ENCODE data around the gene SHROOM4. TPM values are rescaled to one million over a fixed set of nuclear protein-coding genes. Genes with fewer than 3 reads are reported as not detected.

Gene SHROOM4
- total RNA-seq, 4 donors from 2014 or later, result 2.7 to 8.8 (median 4.3) TPM

DNA sequence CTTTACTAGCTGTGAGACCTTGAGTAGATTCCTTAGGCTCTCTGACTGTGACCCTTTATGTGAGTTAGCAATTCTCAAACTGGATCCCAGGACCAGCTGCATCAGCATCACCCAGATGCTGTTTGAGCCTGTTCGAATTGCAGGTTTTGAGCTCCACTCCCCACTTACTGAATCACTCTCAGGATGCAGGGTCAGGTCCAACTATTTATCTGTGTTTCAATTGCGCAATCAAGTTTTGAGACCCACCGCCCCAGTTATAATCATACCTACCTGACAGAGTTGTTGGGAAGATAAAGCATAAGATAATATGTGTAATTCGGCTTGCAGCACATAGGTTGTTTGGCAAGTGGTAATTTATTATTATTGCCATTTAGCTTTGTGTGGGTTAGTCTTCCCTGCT, 187.6 kb downstream of the SHROOM4 start:
- no peak for TF ChIP-seq POLR2A (IDR thresholded peaks at IDR 0.05)
- TF ChIP-seq, protein P1, sequence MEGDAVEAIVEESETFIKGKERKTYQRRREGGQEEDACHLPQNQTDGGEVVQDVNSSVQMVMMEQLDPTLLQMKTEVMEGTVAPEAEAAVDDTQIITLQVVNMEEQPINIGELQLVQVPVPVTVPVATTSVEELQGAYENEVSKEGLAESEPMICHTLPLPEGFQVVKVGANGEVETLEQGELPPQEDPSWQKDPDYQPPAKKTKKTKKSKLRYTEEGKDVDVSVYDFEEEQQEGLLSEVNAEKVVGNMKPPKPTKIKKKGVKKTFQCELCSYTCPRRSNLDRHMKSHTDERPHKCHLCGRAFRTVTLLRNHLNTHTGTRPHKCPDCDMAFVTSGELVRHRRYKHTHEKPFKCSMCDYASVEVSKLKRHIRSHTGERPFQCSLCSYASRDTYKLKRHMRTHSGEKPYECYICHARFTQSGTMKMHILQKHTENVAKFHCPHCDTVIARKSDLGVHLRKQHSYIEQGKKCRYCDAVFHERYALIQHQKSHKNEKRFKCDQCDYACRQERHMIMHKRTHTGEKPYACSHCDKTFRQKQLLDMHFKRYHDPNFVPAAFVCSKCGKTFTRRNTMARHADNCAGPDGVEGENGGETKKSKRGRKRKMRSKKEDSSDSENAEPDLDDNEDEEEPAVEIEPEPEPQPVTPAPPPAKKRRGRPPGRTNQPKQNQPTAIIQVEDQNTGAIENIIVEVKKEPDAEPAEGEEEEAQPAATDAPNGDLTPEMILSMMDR (IDR thresholded peaks at IDR 0.05), result no peak
- Histone ChIP-seq H3K4me1 (peaks cover 0 to 41% (median 0%) of the 10 kb centered on the region in 3 donors), H3K9me3 (no peaks in the 10 kb centered on the region), H3K27ac (no peak overlapping the region), H3K36me3 (no peaks in the 10 kb centered on the region), H3K4me3 (no peak overlapping the region), H3K27me3 (no peaks in the 10 kb centered on the region)
- intact Hi-C loops (cut with DNase I), result no loop called here
- WGBS, 2 donors, result 78 to 79% methylated on average over 4 of the region's 4 CpGs
- no peak for DNase-seq

DNA sequence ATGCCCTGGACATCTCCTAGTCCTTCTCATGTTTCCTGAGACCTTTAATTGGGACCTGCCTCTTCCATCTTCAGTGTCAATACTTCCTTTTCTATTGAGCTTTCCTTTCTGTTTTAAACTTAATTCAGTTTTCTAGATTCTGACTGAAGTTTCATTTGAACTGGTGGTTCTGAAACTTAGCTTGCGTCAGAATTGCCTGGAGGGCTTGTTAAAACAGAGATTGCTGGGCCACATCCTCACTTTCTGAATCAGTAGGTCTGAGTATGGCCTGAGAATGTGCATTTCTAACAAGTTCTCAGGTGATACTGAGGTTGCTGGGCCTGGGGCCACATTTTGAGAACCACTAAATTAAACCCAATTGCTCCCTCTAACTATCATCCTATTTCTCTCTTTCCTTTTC, 191.2 kb downstream of the SHROOM4 start:
- H3K27ac ChIP-seq, result no peak overlapping the region
- peaks cover 0 to 15% (median 0%) of the 10 kb centered on the region in 3 donors for H3K4me1 ChIP-seq
- 50% methylated on average over 1 of the region's 1 CpG for WGBS, 2 donors
- no peak for TF ChIP-seq POLR2A (IDR thresholded peaks at IDR 0.05)
- TF ChIP-seq, protein P1 (IDR thresholded peaks at IDR 0.05), result no peak
- H3K9me3 ChIP-seq, result no peaks in the 10 kb centered on the region
- DNase-seq, result no peak
- H3K27me3 ChIP-seq, result no peaks in the 10 kb centered on the region
- H3K36me3 ChIP-seq, result no peaks in the 10 kb centered on the region
- H3K4me3 ChIP-seq, result no peak overlapping the region
- intact Hi-C loops (cut with DNase I), result no loop called here

DNA sequence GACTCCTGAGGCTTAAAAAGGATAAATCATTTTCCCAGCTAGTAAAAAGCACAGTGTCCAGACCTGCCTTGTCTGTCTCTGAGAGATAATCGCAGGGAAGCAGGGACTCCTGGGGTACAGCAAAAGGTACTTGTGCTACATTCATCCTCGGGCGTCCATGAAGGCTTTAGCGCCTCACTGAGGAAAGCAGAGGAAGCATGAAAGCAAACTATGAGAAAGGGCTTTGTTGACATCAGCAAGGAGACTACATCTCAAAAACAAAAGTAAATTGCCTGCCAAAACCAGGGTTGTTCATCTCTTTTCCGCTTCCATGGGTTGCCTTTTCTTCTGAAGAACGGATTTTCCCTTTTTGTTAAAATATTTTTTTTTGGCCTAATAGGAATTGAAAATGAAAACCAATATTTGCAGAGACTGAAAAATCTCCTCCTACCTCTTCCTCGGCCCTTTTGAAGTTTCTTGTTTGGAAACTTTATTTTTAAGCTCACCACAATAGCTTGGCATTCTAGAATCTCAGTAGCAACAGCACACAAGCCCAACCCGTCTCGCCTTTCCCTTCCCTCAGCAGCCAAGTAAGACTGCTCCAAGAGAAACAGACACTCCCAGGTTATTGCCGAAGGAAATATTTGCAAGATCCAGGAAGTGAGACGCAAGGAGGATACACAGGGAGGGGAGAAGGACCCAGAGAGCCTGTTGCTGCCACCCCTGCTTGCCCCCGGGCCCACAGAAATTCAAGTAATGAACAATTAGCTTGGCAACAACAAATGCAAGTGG, 195.0 kb downstream of the SHROOM4 start:
- Histone ChIP-seq H3K27ac (peak overlapping the region in 2 of 4 donors; percentile 21 to 31), H3K9me3 (no peaks in the 10 kb centered on the region), H3K4me1 (no peaks in the 10 kb centered on the region), H3K36me3 (no peaks in the 10 kb centered on the region), H3K27me3 (no peaks in the 10 kb centered on the region), H3K4me3 (no peak overlapping the region)
- intact Hi-C loops (cut with DNase I), result no loop called here
- DNase-seq, result no peak
- 31 to 41% methylated on average over 9 to 10 of the region's 12 CpGs for WGBS, 2 donors
- TF ChIP-seq, protein P1 (IDR thresholded peaks at IDR 0.05), result no peak
- TF ChIP-seq POLR2A (IDR thresholded peaks at IDR 0.05), result no peak

DNA sequence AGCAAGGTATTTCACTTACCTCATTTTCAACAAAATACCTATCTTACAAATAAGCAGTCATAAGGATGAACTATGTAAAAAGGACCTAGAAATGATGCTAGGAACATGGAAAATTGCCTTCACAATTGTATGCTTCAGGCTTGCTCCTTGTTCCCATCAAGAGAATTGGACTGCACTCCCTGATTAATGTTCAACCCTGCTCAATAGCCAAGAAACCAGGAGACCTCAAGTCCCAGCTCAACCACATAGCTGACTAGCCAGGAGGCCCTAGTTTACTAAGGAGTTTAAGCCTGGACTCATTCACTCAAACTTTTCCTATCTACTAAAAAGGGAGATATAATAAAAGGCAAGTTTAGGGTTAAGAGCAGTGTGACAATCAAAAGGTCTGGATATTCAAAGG, 196.8 kb downstream of the SHROOM4 start:
- Histone ChIP-seq H3K4me3 (no peak overlapping the region), H3K36me3 (no peaks in the 10 kb centered on the region), H3K27me3 (no peaks in the 10 kb centered on the region), H3K4me1 (no peaks in the 10 kb centered on the region), H3K9me3 (no peaks in the 10 kb centered on the region), H3K27ac (no peak overlapping the region)
- TF ChIP-seq POLR2A (IDR thresholded peaks at IDR 0.05), result no peak
- TF ChIP-seq, protein P1 (IDR thresholded peaks at IDR 0.05), result no peak
- no peak for DNase-seq
- intact Hi-C loops (cut with DNase I), result no loop called here

DNA sequence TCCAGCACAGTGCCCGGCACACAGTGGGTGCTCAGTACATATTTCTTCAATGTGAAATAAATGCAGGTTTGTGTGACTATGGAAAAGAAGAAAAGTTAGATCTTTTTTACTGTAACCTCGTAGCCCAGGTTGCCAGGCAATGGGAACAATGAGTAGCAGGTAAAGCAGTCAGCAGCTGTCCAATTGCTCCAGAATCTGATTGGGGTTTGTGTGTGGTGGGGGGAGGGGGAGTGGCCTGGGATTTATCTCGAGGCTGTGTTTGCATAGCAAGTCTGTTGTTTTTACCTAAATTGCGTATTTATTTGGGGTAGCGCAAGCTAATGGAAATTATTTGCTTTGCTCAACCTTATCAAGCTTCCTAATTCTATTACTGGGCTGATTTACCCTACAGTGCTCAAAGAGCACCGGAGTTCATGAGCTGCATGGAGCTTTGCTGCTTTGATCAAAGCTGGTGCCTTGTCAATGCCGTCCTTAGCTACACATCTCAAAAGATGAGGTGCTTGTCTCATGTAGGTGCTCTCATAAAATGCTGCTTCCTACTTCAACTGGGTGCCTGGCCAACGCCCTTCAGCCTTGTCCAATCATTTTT, 198.3 kb downstream of the SHROOM4 start:
- Histone ChIP-seq H3K4me3 (no peak overlapping the region), H3K4me1 (no peaks in the 10 kb centered on the region), H3K27ac (no peak overlapping the region), H3K36me3 (no peaks in the 10 kb centered on the region), H3K9me3 (no peaks in the 10 kb centered on the region), H3K27me3 (no peaks in the 10 kb centered on the region)
- DNase-seq, result no peak
- TF ChIP-seq, protein P1 (IDR thresholded peaks at IDR 0.05), result no peak
- no peak for TF ChIP-seq POLR2A (IDR thresholded peaks at IDR 0.05)
- intact Hi-C loops (cut with DNase I), result no loop called here
- WGBS, 2 donors, result 58 to 82% methylated on average over 5 to 8 of the region's 8 CpGs

Measured in esophagus squamous epithelium (tissue), 5 donors.